Panc1 (cell line): ENCODE results near the gene POLE.
"Not testable (repeated sequence)": the region's sequence is repeated elsewhere in the genome, so short reads cannot be mapped to it uniquely, and the experiment has no call there.

ENCODE experiments used
- CTCF ChIP-seq: fragments of 450-650 bp; IDR thresholded peaks from 2 replicates; pipeline ENCODE4 v1.5.1; 2017; ENCODE audit warnings: mild to moderate bottlenecking
- POLR2AphosphoS5 ChIP-seq: IDR thresholded peaks from 2 replicates; pipeline ENCODE4 v1.6.1; 2012; ENCODE audit warnings: mild to moderate bottlenecking, low read depth, low read length, moderate library complexity

GRCh38 chr12:132692030-132692429 lies 4.9 kb upstream of the POLE start:
- TF ChIP-seq CTCF, POLR2AphosphoS5: not testable (repeated sequence)
